GM12878 (cell line): ENCODE data around the gene TAF9B.

Source experiments
- CTCF ChIP-seq, 3 experiments: IDR thresholded peaks in 2 of 3; conservative IDR thresholded peaks in 1 of 3; 2 replicates each; pipeline ENCODE4 v1.5.1; 2011; ENCODE audit warnings: low read depth in 3 of 3, low read length in 3 of 3, mild to moderate bottlenecking in 3 of 3, control low read depth in 2 of 3, moderate library complexity in 2 of 3, inconsistent platforms in 1 of 3, mixed read lengths in 1 of 3; ENCODE audit not compliant: control insufficient read depth in 2 of 3, insufficient read depth in 1 of 3; ENCODE audit errors: extremely low read depth in 1 of 3
- JUNB ChIP-seq: IDR thresholded peaks from 2 replicates; pipeline ENCODE4 v1.6.1; 2016; ENCODE audit warnings: antibody characterized with exemption, mild to moderate bottlenecking
- NRF1 ChIP-seq: conservative IDR thresholded peaks from 2 replicates; pipeline ENCODE4 v1.6.1; 2011; ENCODE audit warnings: mild to moderate bottlenecking, low read depth, low read length, improper control_type of control experiment

DNA sequence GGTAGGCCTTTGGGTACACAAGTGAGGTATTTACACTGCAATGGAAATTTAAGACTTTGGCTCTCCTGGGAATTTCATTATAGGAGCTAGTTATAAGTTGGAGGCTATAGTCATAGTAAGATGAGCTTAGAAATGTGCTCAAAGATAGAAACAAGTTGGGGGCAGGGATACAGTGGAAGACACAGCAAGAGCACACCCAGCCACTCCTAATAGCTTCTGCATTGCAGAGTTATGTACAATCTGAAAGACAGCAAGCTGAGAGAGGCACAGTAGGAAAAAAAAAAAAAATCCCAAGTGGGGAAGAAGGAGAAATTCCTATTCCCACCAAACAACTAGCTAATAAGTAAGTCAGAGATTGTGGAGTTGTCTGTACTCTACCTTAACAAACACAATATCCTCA is 41.9 kb upstream of the TAF9B start:
- no peak for TF ChIP-seq NRF1
- TF ChIP-seq JUNB: no peak
- no peak for TF ChIP-seq CTCF (IDR thresholded peaks at IDR 0.05 in 2 of 3, conservative IDR thresholded peaks at IDR 0.05 in 1 of 3; ENCODE audit: control insufficient read depth in 2 of 3, extremely low read depth in 1 of 3, insufficient read depth in 1 of 3, low read depth in 3 of 3, low read length in 3 of 3)
